Measurements from ENCODE around the gene ABCC10.

DNA sequence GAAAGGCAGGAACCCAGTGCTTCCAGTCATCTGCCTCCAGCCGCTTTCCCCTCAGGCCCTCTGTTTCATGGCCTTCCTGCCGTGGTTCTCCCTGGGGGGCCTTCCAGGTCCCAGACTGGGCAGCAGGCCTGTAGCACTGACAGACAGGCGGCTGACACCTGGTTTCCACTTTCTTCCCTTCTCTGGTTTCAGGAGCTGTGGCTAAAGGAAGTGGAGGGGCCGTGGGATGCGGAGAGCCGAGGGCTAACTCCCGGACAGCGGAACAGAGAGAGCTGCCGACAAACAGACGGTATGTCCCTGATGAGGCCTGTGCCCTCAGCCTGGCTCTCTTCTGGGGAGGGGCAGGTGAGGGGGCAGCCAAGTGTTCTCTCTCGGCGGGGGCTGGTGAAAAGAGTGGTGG is 70.3 kb downstream of the ABCC10 start:
- TF ChIP-seq, protein P1, sequence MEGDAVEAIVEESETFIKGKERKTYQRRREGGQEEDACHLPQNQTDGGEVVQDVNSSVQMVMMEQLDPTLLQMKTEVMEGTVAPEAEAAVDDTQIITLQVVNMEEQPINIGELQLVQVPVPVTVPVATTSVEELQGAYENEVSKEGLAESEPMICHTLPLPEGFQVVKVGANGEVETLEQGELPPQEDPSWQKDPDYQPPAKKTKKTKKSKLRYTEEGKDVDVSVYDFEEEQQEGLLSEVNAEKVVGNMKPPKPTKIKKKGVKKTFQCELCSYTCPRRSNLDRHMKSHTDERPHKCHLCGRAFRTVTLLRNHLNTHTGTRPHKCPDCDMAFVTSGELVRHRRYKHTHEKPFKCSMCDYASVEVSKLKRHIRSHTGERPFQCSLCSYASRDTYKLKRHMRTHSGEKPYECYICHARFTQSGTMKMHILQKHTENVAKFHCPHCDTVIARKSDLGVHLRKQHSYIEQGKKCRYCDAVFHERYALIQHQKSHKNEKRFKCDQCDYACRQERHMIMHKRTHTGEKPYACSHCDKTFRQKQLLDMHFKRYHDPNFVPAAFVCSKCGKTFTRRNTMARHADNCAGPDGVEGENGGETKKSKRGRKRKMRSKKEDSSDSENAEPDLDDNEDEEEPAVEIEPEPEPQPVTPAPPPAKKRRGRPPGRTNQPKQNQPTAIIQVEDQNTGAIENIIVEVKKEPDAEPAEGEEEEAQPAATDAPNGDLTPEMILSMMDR (IDR thresholded peaks at IDR 0.05): no peak
- no peak for TF ChIP-seq POLR2A (IDR thresholded peaks at IDR 0.05)
- TF ChIP-seq EP300 (IDR thresholded peaks at IDR 0.05): no peak

Data from ovary (tissue), 3 donors.